GM12873 (cell line): ENCODE data around the gene SYNRG.

Source experiments
- CTCF ChIP-seq: IDR thresholded peaks from 2 replicates; pipeline ENCODE4 v1.5.1; 2012; ENCODE audit warnings: low read depth, mild to moderate bottlenecking, moderate library complexity, low read length, control low read depth; ENCODE audit not compliant: insufficient read depth; ENCODE audit errors: missing control alignments

SYNRG gene

DNA sequence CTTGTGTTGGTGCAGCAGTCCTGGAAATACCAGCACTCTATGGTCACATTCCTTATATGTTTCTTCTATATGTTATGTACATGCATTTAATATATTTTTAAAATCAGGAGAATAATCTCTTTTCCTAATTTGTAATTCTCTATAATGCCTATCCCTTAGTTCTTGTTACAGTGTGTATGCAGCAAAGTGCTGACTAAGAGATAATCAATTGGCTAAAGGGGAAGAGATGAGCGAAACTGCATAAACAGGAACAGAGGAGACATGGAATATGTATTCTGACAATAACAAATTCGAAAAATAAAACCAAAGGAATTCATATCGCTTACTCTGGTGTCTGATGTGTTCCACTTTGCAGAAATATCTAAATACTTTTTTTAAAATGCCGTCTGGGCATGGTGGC lies 41.7 kb downstream of the SYNRG start:
- TF ChIP-seq CTCF, result no peak

DNA sequence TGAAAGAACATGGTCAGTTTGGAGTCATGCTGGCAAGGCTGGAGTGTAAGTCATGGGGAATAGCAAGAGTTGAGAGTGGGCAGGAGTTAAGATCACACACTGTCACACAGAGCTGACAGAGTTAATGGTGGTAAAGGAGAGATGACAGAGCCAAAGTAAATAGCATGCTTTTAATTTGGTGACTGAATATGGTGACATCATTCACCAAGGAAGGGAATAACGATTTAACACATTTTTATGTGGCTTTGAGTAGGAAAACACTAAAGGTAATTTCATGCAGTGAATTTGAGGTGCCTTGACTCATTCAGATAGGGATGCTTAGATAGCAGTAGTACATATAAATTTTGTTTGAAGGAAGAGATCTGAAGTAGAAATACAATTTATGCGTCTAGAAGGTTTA lies 42.1 kb downstream of the SYNRG start:
- TF ChIP-seq CTCF, result no peak

- TF ChIP-seq CTCF, result no peak
Observed at GRCh38 chr17:37564252-37564651, 45.0 kb downstream of the SYNRG start.

GRCh38 chr17:37562016-37562745 lies 47.0 kb downstream of the SYNRG start:
- no peak for TF ChIP-seq CTCF

DNA sequence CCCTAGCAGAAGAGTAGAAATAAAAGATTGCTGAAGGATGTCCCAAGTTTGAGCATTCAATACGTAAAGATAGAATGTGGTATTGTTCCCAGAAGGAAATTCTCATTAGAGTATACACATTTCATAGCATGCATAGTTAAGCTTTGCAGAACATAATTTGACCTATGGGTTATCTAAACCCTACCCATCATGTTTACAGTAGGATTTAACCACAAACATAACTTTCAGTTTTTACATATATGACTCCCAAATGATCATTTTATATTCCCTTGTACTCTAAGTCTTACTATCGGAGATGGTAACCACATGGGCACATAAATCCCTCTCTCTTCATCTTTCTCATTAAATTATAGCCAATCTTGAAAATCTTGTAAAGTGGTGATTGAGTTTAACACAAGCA lies 50.9 kb downstream of the SYNRG start:
- no peak for TF ChIP-seq CTCF

DNA sequence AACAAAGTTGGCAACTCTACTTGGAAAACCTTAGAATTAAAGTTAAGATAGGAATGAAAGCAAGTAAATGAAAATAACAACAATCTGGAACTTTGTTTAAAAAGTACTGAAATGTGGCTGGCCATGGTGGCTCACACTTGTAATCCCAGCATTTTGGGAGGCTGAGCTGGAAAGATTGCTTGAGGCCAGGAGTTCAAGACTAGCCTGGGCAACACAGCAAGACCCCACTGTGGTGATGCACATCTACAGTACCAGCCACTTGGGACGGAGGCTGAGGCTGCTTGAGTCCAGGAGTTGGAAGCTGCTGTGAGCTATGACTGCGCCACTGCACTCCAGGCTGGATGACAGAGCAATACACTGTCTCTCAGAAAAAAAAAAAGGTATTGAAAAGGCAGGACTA lies 51.7 kb downstream of the SYNRG start:
- no peak for TF ChIP-seq CTCF

GRCh38 chr17:37555386-37555785 lies 53.8 kb downstream of the SYNRG start:
- TF ChIP-seq CTCF, result no peak
